SKM-1 (cell line): ENCODE results near the gene AMER2.

Source experiments
- DNase-seq: peaks from one replicate; lab custom pipeline; 2025; ENCODE audit not compliant: unreplicated experiment; lab: John Stamatoyannopoulos, UW

AMER2 gene

GRCh38 chr13:25153736-25154135 is 18.4 kb downstream of the AMER2 start:
- DNase-seq = no peak

GRCh38 chr13:25151626-25152195 is 20.4 kb downstream of the AMER2 start:
- DNase-seq = no peak

GRCh38 chr13:25149711-25150110 is 22.4 kb downstream of the AMER2 start:
- no peak for DNase-seq

GRCh38 chr13:25148402-25148771 is 23.7 kb downstream of the AMER2 start:
- no peak for DNase-seq

- no peak for DNase-seq
Measured at GRCh38 chr13:25147638-25148401, 24.3 kb downstream of the AMER2 start.

GRCh38 chr13:25143706-25144105 is 28.4 kb downstream of the AMER2 start:
- DNase-seq = no peak

GRCh38 chr13:25141042-25141441 is 31.0 kb downstream of the AMER2 start:
- DNase-seq = no peak

- DNase-seq = no peak
Measured at GRCh38 chr13:25137788-25138115, 34.3 kb downstream of the AMER2 start.

GRCh38 chr13:25136880-25137787 is 35.0 kb downstream of the AMER2 start:
- DNase-seq = no peak

GRCh38 chr13:25135896-25136295 is 36.2 kb downstream of the AMER2 start:
- DNase-seq = no peak

GRCh38 chr13:25132751-25133390 is 39.2 kb downstream of the AMER2 start:
- no peak for DNase-seq

GRCh38 chr13:25131881-25132420 is 40.1 kb downstream of the AMER2 start:
- DNase-seq = no peak

- DNase-seq = no peak
Measured at GRCh38 chr13:25130944-25131343, 41.1 kb downstream of the AMER2 start.

- DNase-seq = peak; percentile 32
Measured at GRCh38 chr13:25118378-25118905, 53.6 kb downstream of the AMER2 start.

- DNase-seq = no peak
Measured at GRCh38 chr13:25117312-25117711, 54.8 kb downstream of the AMER2 start.

- no peak for DNase-seq
Measured at GRCh38 chr13:25116044-25116443, 56.0 kb downstream of the AMER2 start.

GRCh38 chr13:25114220-25114619 is 57.9 kb downstream of the AMER2 start:
- peak; percentile 48 for DNase-seq

- no peak for DNase-seq
Measured at GRCh38 chr13:25112695-25113255, 59.3 kb downstream of the AMER2 start.
